OCI-LY3 (cell line): ENCODE data around the gene FLRT2.

Experiments
- CTCF ChIP-seq: fragments of 200-600, 300-600 bp; sonication (generic); IDR thresholded peaks from 2 replicates; pipeline ENCODE4 v1.5.1; 2014; ENCODE audit warnings: antibody characterized with exemption, low read length, low read depth
- EZH2phosphoT487 ChIP-seq: fragments of 200-600 bp; shearing (Covaris generic); IDR thresholded peaks from 2 replicates; pipeline ENCODE4 v1.6.1; 2018; ENCODE audit warnings: antibody characterized with exemption, mixed run types, low read depth

- TF ChIP-seq CTCF (no peak), EZH2phosphoT487 (no peak)
Observed at GRCh38 chr14:85602345-85602744, 72.4 kb downstream of the FLRT2 start.
